HG03025 (cell line): ENCODE data around the gene MBOAT2.

ENCODE experiments used
- ATAC-seq: cut with Tn5 transposase; IDR thresholded peaks from one replicate; pipeline ENCODE4 v1.9.1; 2021; ENCODE audit warnings: mild to moderate bottlenecking, moderate library complexity; ENCODE audit not compliant: unreplicated experiment, low FRiP score

The MBOAT2 gene

GRCh38 chr2:9018534-9018933 lies 15.1 kb upstream of the MBOAT2 start:
- ATAC-seq: no peak

- no peak for ATAC-seq
Observed at GRCh38 chr2:9018109-9018508, 14.6 kb upstream of the MBOAT2 start.

- ATAC-seq: no peak
Observed at GRCh38 chr2:9017411-9017810, 13.9 kb upstream of the MBOAT2 start.

GRCh38 chr2:9015998-9016397 lies 12.5 kb upstream of the MBOAT2 start:
- no peak for ATAC-seq

- no peak for ATAC-seq
Observed at GRCh38 chr2:9013403-9013802, 9.9 kb upstream of the MBOAT2 start.

- ATAC-seq: no peak
Observed at GRCh38 chr2:9010866-9011265, 7.4 kb upstream of the MBOAT2 start.

GRCh38 chr2:9008951-9009664 lies 5.6 kb upstream of the MBOAT2 start:
- ATAC-seq: no peak

GRCh38 chr2:9006368-9006767 lies 2.9 kb upstream of the MBOAT2 start:
- ATAC-seq: no peak

- no peak for ATAC-seq
Observed at GRCh38 chr2:9004338-9005204, 1.1 kb upstream of the MBOAT2 start.

- peak; percentile 3 for ATAC-seq
Observed at GRCh38 chr2:9003366-9003615, 193 bp downstream of the MBOAT2 start.

GRCh38 chr2:9002637-9003365 lies 683 bp downstream of the MBOAT2 start:
- peak; percentile 16 for ATAC-seq

GRCh38 chr2:9002313-9002636 lies 1.2 kb downstream of the MBOAT2 start:
- no peak for ATAC-seq

GRCh38 chr2:9001778-9002177 lies 1.7 kb downstream of the MBOAT2 start:
- ATAC-seq: no peak

GRCh38 chr2:9001229-9001628 lies 2.3 kb downstream of the MBOAT2 start:
- no peak for ATAC-seq

GRCh38 chr2:9000442-9000841 lies 3.0 kb downstream of the MBOAT2 start:
- ATAC-seq: no peak

GRCh38 chr2:8999797-9000196 lies 3.7 kb downstream of the MBOAT2 start:
- no peak for ATAC-seq

- no peak for ATAC-seq
Observed at GRCh38 chr2:8999102-8999446, 4.4 kb downstream of the MBOAT2 start.

- ATAC-seq: no peak
Observed at GRCh38 chr2:8998418-8999101, 4.9 kb downstream of the MBOAT2 start.

GRCh38 chr2:8997631-8998030 lies 5.9 kb downstream of the MBOAT2 start:
- ATAC-seq: no peak

- no peak for ATAC-seq
Observed at GRCh38 chr2:8997108-8997507, 6.4 kb downstream of the MBOAT2 start.

GRCh38 chr2:8996006-8996405 lies 7.5 kb downstream of the MBOAT2 start:
- ATAC-seq: no peak
